Measurements from ENCODE around the gene CRB1. TPM values are rescaled to one million over a fixed set of nuclear protein-coding genes. Genes with fewer than 3 reads are reported as not detected.

Gene CRB1
- total RNA-seq, 4 donors from 2014 or later: 0.44 to 2.5 (median 1.0) TPM

DNA sequence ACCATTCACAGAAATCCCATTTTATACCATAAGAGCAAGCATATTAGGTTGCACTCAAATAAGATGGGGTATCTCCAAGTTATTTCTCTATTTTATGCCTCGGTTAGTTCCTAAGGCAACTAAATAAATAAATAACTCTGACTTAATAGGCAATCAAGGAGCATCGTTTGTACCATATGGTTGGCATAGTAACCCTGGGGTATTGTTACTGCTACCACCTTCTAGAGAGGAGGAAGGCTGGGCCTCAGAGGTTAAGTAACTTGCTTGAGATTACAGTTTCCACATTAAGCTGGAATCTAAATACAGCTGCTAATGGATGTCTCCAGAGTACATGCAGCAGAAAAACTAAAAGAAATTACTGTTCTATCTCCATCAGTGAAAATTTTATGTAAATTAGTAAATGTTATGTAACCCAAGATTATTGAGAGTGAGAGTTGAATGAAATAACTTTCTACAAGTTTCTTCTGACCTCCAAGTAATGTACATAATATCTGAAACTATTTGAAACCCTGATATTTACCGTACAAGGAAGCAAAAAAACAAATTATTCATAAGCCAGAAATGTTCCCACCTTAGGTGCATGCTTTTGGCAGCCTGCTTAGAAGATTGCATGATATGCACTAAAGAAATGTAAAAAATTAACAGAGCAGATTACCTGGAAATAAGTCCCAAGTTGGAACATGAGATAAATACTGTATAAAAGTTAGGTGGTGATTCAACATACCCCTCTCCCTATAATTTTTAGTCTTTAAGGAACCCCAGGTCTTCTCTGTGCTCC, 127.0 kb downstream of the CRB1 start:
- Histone ChIP-seq H3K27me3 (no peaks in the 10 kb centered on the region), H3K9me3 (no peaks in the 10 kb centered on the region), H3K36me3 (no peaks in the 10 kb centered on the region), H3K4me1 (no peaks in the 10 kb centered on the region), H3K27ac (no peak overlapping the region), H3K4me3 (no peak overlapping the region)
- no peak for ATAC-seq
- no peak for DNase-seq
- intact Hi-C loops (cut with DNase I; ENCODE audit: low total_unique reads): no loop called here
- in situ Hi-C loops (cut with MboI; ENCODE audit: low sequenced_read_pairs in 4 of 4): no loop called here
- no peak for TF ChIP-seq POLR2A (IDR thresholded peaks at IDR 0.05)
- TF ChIP-seq, protein P1, sequence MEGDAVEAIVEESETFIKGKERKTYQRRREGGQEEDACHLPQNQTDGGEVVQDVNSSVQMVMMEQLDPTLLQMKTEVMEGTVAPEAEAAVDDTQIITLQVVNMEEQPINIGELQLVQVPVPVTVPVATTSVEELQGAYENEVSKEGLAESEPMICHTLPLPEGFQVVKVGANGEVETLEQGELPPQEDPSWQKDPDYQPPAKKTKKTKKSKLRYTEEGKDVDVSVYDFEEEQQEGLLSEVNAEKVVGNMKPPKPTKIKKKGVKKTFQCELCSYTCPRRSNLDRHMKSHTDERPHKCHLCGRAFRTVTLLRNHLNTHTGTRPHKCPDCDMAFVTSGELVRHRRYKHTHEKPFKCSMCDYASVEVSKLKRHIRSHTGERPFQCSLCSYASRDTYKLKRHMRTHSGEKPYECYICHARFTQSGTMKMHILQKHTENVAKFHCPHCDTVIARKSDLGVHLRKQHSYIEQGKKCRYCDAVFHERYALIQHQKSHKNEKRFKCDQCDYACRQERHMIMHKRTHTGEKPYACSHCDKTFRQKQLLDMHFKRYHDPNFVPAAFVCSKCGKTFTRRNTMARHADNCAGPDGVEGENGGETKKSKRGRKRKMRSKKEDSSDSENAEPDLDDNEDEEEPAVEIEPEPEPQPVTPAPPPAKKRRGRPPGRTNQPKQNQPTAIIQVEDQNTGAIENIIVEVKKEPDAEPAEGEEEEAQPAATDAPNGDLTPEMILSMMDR (IDR thresholded peaks at IDR 0.05 in 4 of 5, conservative IDR thresholded peaks at IDR 0.05 in 1 of 5): no peak

DNA sequence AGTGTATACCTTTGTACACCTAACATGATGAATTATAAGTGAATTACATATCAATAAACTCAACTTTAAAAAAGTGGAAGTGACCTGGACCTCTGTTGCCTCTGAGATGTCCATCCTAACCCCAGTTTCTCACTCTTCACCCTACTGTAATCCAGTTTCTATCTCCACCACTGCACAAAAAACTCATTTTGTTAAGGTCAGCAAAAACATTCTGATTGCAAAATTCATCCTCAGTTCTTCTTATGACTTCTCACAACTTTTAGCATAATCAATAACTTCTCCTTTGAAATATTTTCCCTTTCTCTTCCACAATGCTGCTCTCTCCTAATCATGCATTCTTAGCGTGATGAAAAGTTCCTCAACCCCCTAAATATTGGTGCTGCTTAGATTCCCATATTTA, 129.8 kb downstream of the CRB1 start:
- H3K27me3 ChIP-seq: no peaks in the 10 kb centered on the region
- in situ Hi-C loops (cut with MboI; ENCODE audit: low sequenced_read_pairs in 4 of 4): no loop called here
- no peaks in the 10 kb centered on the region for H3K9me3 ChIP-seq
- H3K36me3 ChIP-seq: no peaks in the 10 kb centered on the region
- no peak for ATAC-seq
- TF ChIP-seq, protein P1 (IDR thresholded peaks at IDR 0.05 in 4 of 5, conservative IDR thresholded peaks at IDR 0.05 in 1 of 5): no peak
- no peak for TF ChIP-seq POLR2A (IDR thresholded peaks at IDR 0.05)
- intact Hi-C loops (cut with DNase I; ENCODE audit: low total_unique reads): no loop called here
- no peak overlapping the region for H3K27ac ChIP-seq
- DNase-seq: no peak
- H3K4me1 ChIP-seq: no peaks in the 10 kb centered on the region
- H3K4me3 ChIP-seq: no peak overlapping the region

DNA sequence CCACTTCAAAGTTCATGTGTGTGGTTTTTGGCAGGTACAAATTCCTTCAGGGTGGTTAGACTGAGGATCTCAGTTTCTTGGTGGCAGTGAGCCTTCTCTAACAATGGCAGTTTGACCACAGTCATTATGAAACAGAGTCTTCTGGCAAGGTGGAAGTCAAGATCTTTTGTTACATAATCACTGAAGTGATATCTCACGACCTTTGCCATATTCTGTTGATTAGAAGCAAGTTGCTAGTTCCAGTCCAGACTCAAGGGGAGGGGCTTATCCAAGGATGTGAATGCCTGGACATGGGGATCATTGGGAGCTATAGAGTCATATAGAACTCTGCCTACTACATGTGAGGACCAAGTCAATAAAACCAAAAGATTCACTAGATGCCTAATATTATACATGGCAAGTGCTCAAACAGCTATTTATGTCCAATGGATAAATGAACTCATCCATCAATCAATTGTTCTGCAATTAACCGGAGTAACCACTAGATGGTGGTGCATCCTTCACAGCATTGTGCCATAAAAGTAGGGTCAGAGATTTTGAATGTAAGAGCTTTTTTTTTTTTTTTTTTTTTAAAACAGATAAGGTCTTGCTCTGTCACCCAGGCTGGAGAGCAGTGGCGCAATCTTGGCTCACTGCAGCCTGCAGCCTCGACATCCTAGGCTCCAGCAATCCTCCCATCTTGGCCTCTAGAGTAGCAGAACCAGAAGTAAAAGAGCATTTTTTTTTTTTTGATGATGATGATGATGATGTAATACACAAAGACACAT, 131.9 kb downstream of the CRB1 start:
- Histone ChIP-seq H3K9me3 (no peaks in the 10 kb centered on the region), H3K36me3 (no peaks in the 10 kb centered on the region), H3K4me3 (no peak overlapping the region), H3K27me3 (no peaks in the 10 kb centered on the region), H3K4me1 (no peaks in the 10 kb centered on the region), H3K27ac (no peak overlapping the region)
- TF ChIP-seq POLR2A (IDR thresholded peaks at IDR 0.05): no peak
- TF ChIP-seq, protein P1 (IDR thresholded peaks at IDR 0.05 in 4 of 5, conservative IDR thresholded peaks at IDR 0.05 in 1 of 5): no peak
- intact Hi-C loops (cut with DNase I; ENCODE audit: low total_unique reads): no loop called here
- DNase-seq (no peak), ATAC-seq (no peak)
- in situ Hi-C loops (cut with MboI; ENCODE audit: low sequenced_read_pairs in 4 of 4): no loop called here

DNA sequence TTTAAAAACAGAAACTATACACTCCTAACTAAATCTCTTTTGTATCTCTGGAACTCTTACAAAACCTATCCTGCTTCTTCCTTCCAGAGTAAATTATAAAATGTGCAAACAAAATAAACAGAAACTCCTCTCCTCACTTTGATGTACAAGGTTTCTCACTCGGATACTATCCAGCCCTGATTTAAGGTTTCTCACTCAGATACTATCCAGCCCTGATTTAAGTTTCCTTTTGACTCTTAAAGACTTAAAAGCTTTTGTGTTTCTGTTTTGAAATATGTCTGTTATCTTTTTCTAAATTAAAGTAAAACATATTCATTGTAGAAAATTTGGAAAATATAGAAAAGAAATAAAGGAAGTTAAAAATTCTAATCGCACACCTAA, 132.5 kb downstream of the CRB1 start:
- TF ChIP-seq, protein P1 (IDR thresholded peaks at IDR 0.05 in 4 of 5, conservative IDR thresholded peaks at IDR 0.05 in 1 of 5): no peak
- no peak for TF ChIP-seq POLR2A (IDR thresholded peaks at IDR 0.05)
- Histone ChIP-seq H3K4me3 (no peak overlapping the region), H3K9me3 (no peaks in the 10 kb centered on the region), H3K27ac (no peak overlapping the region), H3K27me3 (no peaks in the 10 kb centered on the region), H3K36me3 (no peaks in the 10 kb centered on the region), H3K4me1 (no peaks in the 10 kb centered on the region)
- DNase-seq (no peak), ATAC-seq (no peak)
- in situ Hi-C loops (cut with MboI; ENCODE audit: low sequenced_read_pairs in 4 of 4): no loop called here
- intact Hi-C loops (cut with DNase I; ENCODE audit: low total_unique reads): no loop called here
